ENCODE results near the gene METRNL. TPM values are rescaled to one million over a fixed set of nuclear protein-coding genes. Genes with fewer than 3 reads are reported as not detected.

The METRNL gene
- total RNA-seq, 1 experiment from 2014 or later: 58.7 TPM

GRCh38 chr17:83073389-83074063 lies 5.9 kb upstream of the METRNL start:
- ChIA-PET CTCF (no interaction called here), RAD21 (ENCODE audit: low non-redundant PET in 1 of 2, low total read pairs in 2 of 2, uncharacterized antibody in 2 of 2, unreplicated experiment in 2 of 2) (no interaction called here), POLR2A (interaction anchor here (0.6 to 1.3 kb wide), 2 partner anchors 21 to 24 kb away, joined by 3 to 5 read pairs; no protein-coding TSS in a partner anchor)
- no peaks in the 10 kb centered on the region for H3K36me3 ChIP-seq (ENCODE audit: control insufficient read depth in 1 of 2, insufficient read depth in 2 of 2, low read length in 2 of 2)
- peaks cover 16 to 18% of the 10 kb centered on the region in 2 experiments for H3K4me1 ChIP-seq (ENCODE audit: control insufficient read depth in 1 of 2, insufficient read depth in 2 of 2, low read length in 2 of 2)
- H3K27ac ChIP-seq (ENCODE audit: low read depth, low read length): peak overlapping the region; percentile 56; the same call in 1 of the 2 replicates
- H3K9ac ChIP-seq (ENCODE audit: low read length): peak overlapping the region; percentile 55
- no peaks in the 10 kb centered on the region; a peak in 1 of 4 replicates for H3K9me3 ChIP-seq (ENCODE audit: control insufficient read depth in 1 of 2, insufficient read depth in 1 of 2, low read depth in 1 of 2, low read length in 2 of 2)
- DNase-seq (ENCODE audit: low read depth, low spot score) (peak; percentile 54), ATAC-seq (peak; percentile 93)
- H3K27me3 ChIP-seq (ENCODE audit: insufficient read depth, low read length): no peaks in the 10 kb centered on the region
- peak overlapping the region; percentile 84 for H3K4me2 ChIP-seq (ENCODE audit: low read length)
- H4K20me1 ChIP-seq (ENCODE audit: insufficient read depth): no peaks in the 10 kb centered on the region
- TF ChIP-seq CTCF (IDR thresholded peaks at IDR 0.05 in 2 of 3, conservative IDR thresholded peaks at IDR 0.05 in 1 of 3; ENCODE audit: borderline replicate concordance in 1 of 3, insufficient read depth in 1 of 3, low read depth in 2 of 3, low read length in 2 of 3) (peak in 2 of 3 experiments; percentile 12 to 19; a peak in 4 of 6 replicates), ATF3 (IDR thresholded peaks at IDR 0.05) (no peak), RAD21 (IDR thresholded peaks at IDR 0.05; ENCODE audit: low read depth) (no peak), EGR1 (IDR thresholded peaks at IDR 0.05; ENCODE audit: low read depth) (peak; percentile 99), POLR2AphosphoS5 (IDR thresholded peaks at IDR 0.05; ENCODE audit: low read depth, low read length) (peak; percentile 58)
- H3K9me2 ChIP-seq (ENCODE audit: insufficient read depth): no peaks in the 10 kb centered on the region
- peak overlapping the region; percentile 28 to 55 for H3K4me3 ChIP-seq (replicated peaks in 1 of 2; ENCODE audit: low read depth in 1 of 2, low read length in 2 of 2)
- intact Hi-C loops (cut with micrococcal nuclease): no loop called here
- no TSS peak for BruUV-seq (replicated peaks)
- H3K79me2 ChIP-seq (ENCODE audit: insufficient read depth, low read length): no peaks in the 10 kb centered on the region
- peak overlapping the region; percentile 38 for H2AFZ ChIP-seq (ENCODE audit: low read depth, low read length, poor library complexity, severe bottlenecking)
